SU-DHL-6 (cell line): ENCODE data around the gene ZNF202.

Source experiments
- CTCF ChIP-seq: fragments of 200-600 bp; sonication (generic); IDR thresholded peaks from one replicate; pipeline ENCODE4 v1.5.1; 2017; ENCODE audit warnings: antibody characterized with exemption, mild to moderate bottlenecking, low read length, moderate library complexity; ENCODE audit not compliant: insufficient read depth, poor library complexity, severe bottlenecking
- EZH2phosphoT487 ChIP-seq: fragments of 200-600 bp; sonication (generic), shearing (Covaris generic); conservative IDR thresholded peaks from 2 replicates; pipeline ENCODE4 v1.6.1; 2018; ENCODE audit warnings: mild to moderate bottlenecking, antibody characterized with exemption, low read length, moderate library complexity, mixed read lengths

- TF ChIP-seq CTCF: no peak
- no peak for TF ChIP-seq EZH2phosphoT487
Measured at GRCh38 chr11:123741159-123742030, at the start of gene ZNF202.
